HG02973 (cell line): ENCODE measurements around the gene SLX9.
A peak's percentile ranks its signal among the peaks of the same experiment; 100 is the strongest.

ENCODE experiments used
- ATAC-seq: cut with Tn5 transposase; IDR thresholded peaks from one replicate; pipeline ENCODE4 v1.9.1; 2021; ENCODE audit warnings: moderate library complexity; ENCODE audit not compliant: unreplicated experiment

Gene SLX9

GRCh38 chr21:44939532-44940115 lies at the start of gene SLX9:
TSS of gene SLX9 (plus strand) at chr21:44940029. CDS start at chr21:44940058, 29 bp downstream.
- ATAC-seq = peak; percentile 77

GRCh38 chr21:44890338-44890931 lies 49.4 kb upstream of the SLX9 start:
- ATAC-seq = no peak

- ATAC-seq = no peak
These were observed 48.8 kb upstream of the SLX9 start for GRCh38 chr21:44890961-44891541.

GRCh38 chr21:44891631-44892031 lies 48.2 kb upstream of the SLX9 start:
- ATAC-seq = no peak

GRCh38 chr21:44892095-44892494 lies 47.7 kb upstream of the SLX9 start:
- no peak for ATAC-seq

- ATAC-seq = no peak
These were observed 47.1 kb upstream of the SLX9 start for GRCh38 chr21:44892536-44893277.

GRCh38 chr21:44893278-44893556 lies 46.6 kb upstream of the SLX9 start:
- ATAC-seq = no peak

GRCh38 chr21:44893948-44894656 lies 45.7 kb upstream of the SLX9 start:
- no peak for ATAC-seq

GRCh38 chr21:44894687-44895302 lies 45.0 kb upstream of the SLX9 start:
- no peak for ATAC-seq

- ATAC-seq = no peak
These were observed 44.0 kb upstream of the SLX9 start for GRCh38 chr21:44895859-44896258.

- no peak for ATAC-seq
These were observed 43.1 kb upstream of the SLX9 start for GRCh38 chr21:44896561-44897286.

GRCh38 chr21:44897326-44898010 lies 42.4 kb upstream of the SLX9 start:
- no peak for ATAC-seq

- no peak for ATAC-seq
These were observed 41.8 kb upstream of the SLX9 start for GRCh38 chr21:44898011-44898488.

- no peak for ATAC-seq
These were observed 40.7 kb upstream of the SLX9 start for GRCh38 chr21:44898851-44899767.

GRCh38 chr21:44899768-44900558 lies 39.9 kb upstream of the SLX9 start:
- ATAC-seq = no peak

GRCh38 chr21:44900559-44901251 lies 39.1 kb upstream of the SLX9 start:
- no peak for ATAC-seq

- no peak for ATAC-seq
These were observed 38.3 kb upstream of the SLX9 start for GRCh38 chr21:44901391-44902074.
